DOHH2 (cell line): ENCODE measurements around the gene MKNK2.

ENCODE experiments used
- CTCF ChIP-seq: fragments of 200-600 bp; sonication (generic); IDR thresholded peaks from one replicate; pipeline ENCODE4 v1.5.1; 2014; ENCODE audit warnings: antibody characterized with exemption, mild to moderate bottlenecking, low read depth, low read length; ENCODE audit not compliant: poor library complexity, severe bottlenecking
- EZH2phosphoT487 ChIP-seq: fragments of 200-600 bp; sonication (generic); IDR thresholded peaks from 2 replicates; pipeline ENCODE4 v1.6.1; 2017; ENCODE audit warnings: borderline replicate concordance, mild to moderate bottlenecking, antibody characterized with exemption, low read length, moderate library complexity, mixed read lengths

GRCh38 chr19:1990230-1991017 lies 60.6 kb downstream of the MKNK2 start:
- no peak for TF ChIP-seq CTCF
- TF ChIP-seq EZH2phosphoT487, result no peak
